ENCODE measurements around the gene BCKDHA. TPM values are rescaled to one million over a fixed set of nuclear protein-coding genes. Genes with fewer than 3 reads are reported as not detected.

BCKDHA gene
- total and polyA plus RNA-seq, 2 donors (not counting 3 experiments of a cell fraction or from before 2014, with no cell fraction given) = 16.5 to 50.4 TPM

GRCh38 chr19:41391618-41392017 lies 6.0 kb upstream of the BCKDHA start:
- Histone ChIP-seq H3K79me2 (ENCODE audit: control insufficient read depth, insufficient read depth, low read length) (no peaks in the 10 kb centered on the region), H2AFZ (ENCODE audit: low read depth, low read length) (no peak overlapping the region), H3K27ac (ENCODE audit: insufficient read depth, low read depth, low read length) (no peak overlapping the region), H3K9me3 (replicated peaks; ENCODE audit: control insufficient read depth, insufficient read depth, low read length) (no peaks in the 10 kb centered on the region), H3K4me3 (replicated peaks in 1 of 3; ENCODE audit: insufficient read depth in 1 of 3, low read depth in 1 of 3, low read length in 3 of 3) (no peak overlapping the region), H3K4me1 (ENCODE audit: control insufficient read depth, extremely low read depth, insufficient read depth, low read length) (no peaks in the 10 kb centered on the region), H3K9ac (replicated peaks; ENCODE audit: extremely low read depth, insufficient read depth, low read length) (no peak overlapping the region), H3K27me3 (ENCODE audit: control insufficient read depth in 2 of 2, insufficient read depth in 2 of 2, low read length in 2 of 2) (no peaks in the 10 kb centered on the region), H3K9me1 (replicated peaks; ENCODE audit: control insufficient read depth, extremely low read depth, insufficient read depth, low read length) (no peaks in the 10 kb centered on the region), H3K4me2 (ENCODE audit: insufficient read depth, low read length) (no peak overlapping the region), H3K36me3 (ENCODE audit: control insufficient read depth in 2 of 2, extremely low read depth in 1 of 2, insufficient read depth in 2 of 2, low read length in 2 of 2) (peaks cover 3 to 11% of the 10 kb centered on the region in 2 experiments), H4K20me1 (replicated peaks; ENCODE audit: control insufficient read depth, extremely low read depth, insufficient read depth, low read length) (no peaks in the 10 kb centered on the region)
- FAIRE-seq (no peak), DNase-seq (ENCODE audit: low read depth, low spot score) (no peak)
- CTCF ChIA-PET = no interaction called here
- dilution Hi-C loops (cut with MboI; ENCODE audit: extremely low pct_ligation_motif_present, low sequenced_read_pairs) (no loop called here), intact Hi-C loops (cut with micrococcal nuclease) (no loop called here)
- no TSS peak for BruUV-seq (replicated peaks)
- POLR2A ChIA-PET = no interaction called here
- no peak for TF ChIP-seq MYC (IDR thresholded peaks at IDR 0.05; ENCODE audit: low read depth, low read length)
- no peak for TF ChIP-seq FOS (IDR thresholded peaks at IDR 0.05; ENCODE audit: borderline replicate concordance, insufficient read depth, low read length)
- no peak for TF ChIP-seq EZH2 (IDR thresholded peaks at IDR 0.05; ENCODE audit: borderline replicate concordance, low read depth, low read length, severe bottlenecking)
- no peak for TF ChIP-seq POLR2A (IDR thresholded peaks at IDR 0.05; ENCODE audit: low read depth, low read length)
- TF ChIP-seq MAX (IDR thresholded peaks at IDR 0.05; ENCODE audit: insufficient read depth, insufficient read length) = no peak
- TF ChIP-seq POLR2AphosphoS5 (IDR thresholded peaks at IDR 0.05; ENCODE audit: insufficient read depth, low read depth, low read length) = no peak
- no peak for TF ChIP-seq JUN (IDR thresholded peaks at IDR 0.05; ENCODE audit: borderline replicate concordance, insufficient read depth, insufficient read length, low read depth)
- TF ChIP-seq GATA2 (IDR thresholded peaks at IDR 0.05; ENCODE audit: insufficient read depth, insufficient read length, low read depth, low read length) = no peak
- TF ChIP-seq CTCF (IDR thresholded peaks at IDR 0.05; ENCODE audit: extremely low read depth in 1 of 2, insufficient read depth in 1 of 2, low read depth in 1 of 2, low read length in 2 of 2) = no peak

All from endothelial cell of umbilical vein (primary cell).